Thyroid gland (tissue), 4 donors: ENCODE data around the gene VWC2L.

ENCODE experiments used
- CTCF ChIP-seq, 6 experiments: fragments of 200-600 bp in 3 of 6; fragments of 450-650 bp in 3 of 6; sonication (generic) in 3 of 6; IDR thresholded peaks; one replicate each; pipeline ENCODE4 v1.5.1; 2016 to 2019; ENCODE audit warnings: antibody characterized with exemption in 6 of 6, mild to moderate bottlenecking in 2 of 6, inconsistent platforms in 1 of 6, moderate library complexity in 1 of 6
- POLR2A ChIP-seq, 2 donors: fragments of 450-650 bp; IDR thresholded peaks; one replicate each; pipeline ENCODE4 v1.6.1; 2017; ENCODE audit warnings: antibody characterized with exemption in 2 of 2, mild to moderate bottlenecking in 2 of 2, moderate library complexity in 1 of 2

GRCh38 chr2:214529514-214529913 lies 118.7 kb downstream of the VWC2L start:
- TF ChIP-seq CTCF (IDR thresholded peaks at IDR 0.05), result no peak
- no peak for TF ChIP-seq POLR2A (IDR thresholded peaks at IDR 0.05)
